ENCODE data around the gene LILRA1. TPM values are rescaled to one million over a fixed set of nuclear protein-coding genes. Genes with fewer than 3 reads are reported as not detected.
"Not testable (repeated sequence)": the region's sequence is repeated elsewhere in the genome, so short reads cannot be mapped to it uniquely, and the experiment has no call there.

The LILRA1 gene
- total RNA-seq, 1 donor from 2014 or later: 0.60 TPM

- DNase-seq (ENCODE audit: low spot score) (no peak), ATAC-seq (no peak)
Measured at GRCh38 chr19:54622431-54622830, 29.0 kb downstream of the LILRA1 start.

GRCh38 chr19:54624234-54624633, 30.8 kb downstream of the LILRA1 start:
- DNase-seq (ENCODE audit: low spot score); ATAC-seq: not testable (repeated sequence)

DNA sequence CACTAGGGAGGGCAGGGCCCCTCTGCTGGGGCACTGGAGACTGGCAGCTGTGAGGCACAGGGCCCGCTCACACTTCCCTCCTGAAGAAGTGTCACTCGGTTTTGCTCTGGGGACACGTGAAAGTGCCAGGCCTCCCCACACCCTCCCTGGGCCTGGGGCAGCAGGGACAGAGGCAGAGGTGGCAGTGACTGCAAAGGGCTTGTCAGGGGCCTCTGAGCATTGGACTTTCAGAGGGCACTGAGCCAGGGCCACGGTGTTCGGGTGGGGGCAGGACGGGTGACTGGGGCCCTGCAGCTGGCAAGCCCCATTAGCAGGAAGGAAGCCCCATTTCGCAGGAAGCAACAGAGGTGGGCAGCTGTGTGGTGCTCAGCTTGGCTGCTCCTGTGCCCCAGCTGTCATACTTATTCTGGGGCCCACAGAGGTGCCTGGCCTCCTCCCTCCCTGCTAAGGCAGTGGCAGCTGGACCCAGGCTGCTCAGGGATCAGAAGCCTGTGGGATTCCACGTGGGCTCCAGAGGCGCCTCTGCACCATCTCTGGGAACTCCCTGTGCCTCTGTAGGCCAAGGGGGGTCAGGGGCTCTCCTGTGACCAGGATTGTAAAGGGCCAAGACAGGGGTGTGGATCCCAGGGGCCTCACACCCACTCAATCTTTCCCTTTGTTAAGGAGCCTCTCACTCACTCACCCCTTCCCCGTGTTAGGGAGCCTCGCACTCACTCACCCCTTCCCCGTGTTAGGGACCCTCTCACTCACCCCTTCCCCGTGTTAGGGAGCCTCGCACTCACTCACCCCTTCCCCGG, 31.7 kb downstream of the LILRA1 start:
- not testable (repeated sequence) for DNase-seq (ENCODE audit: low spot score); ATAC-seq

DNA sequence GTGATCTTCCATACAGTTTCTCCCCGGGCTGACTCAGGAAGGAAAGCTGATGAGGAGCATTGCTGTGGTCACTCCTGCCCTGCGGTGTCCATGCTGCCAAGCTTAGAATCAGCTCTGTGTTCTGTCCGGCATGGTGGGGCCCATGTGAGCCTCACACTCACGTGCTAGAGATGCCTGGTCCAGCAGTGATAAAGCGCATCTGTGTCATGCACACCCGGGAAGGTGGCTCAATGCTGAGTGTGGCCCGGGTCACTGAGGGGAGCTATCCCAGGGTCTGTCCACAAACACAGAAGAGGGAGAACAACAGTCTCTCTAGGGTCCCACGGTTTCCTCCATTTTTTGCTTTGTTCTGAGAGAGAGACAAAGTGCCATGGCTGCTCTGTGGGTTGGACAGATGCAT, 33.3 kb downstream of the LILRA1 start:
- ATAC-seq: no peak
- no peak for DNase-seq (ENCODE audit: low spot score)

GRCh38 chr19:54627912-54628311, 34.5 kb downstream of the LILRA1 start:
- ATAC-seq; DNase-seq (ENCODE audit: low spot score): not testable (repeated sequence)

GRCh38 chr19:54630262-54630661, 36.8 kb downstream of the LILRA1 start, which contains the start of gene LILRB1:
LILRB1 (plus strand) TSS chr19:54630484; CDS start chr19:54631074, 590 bp downstream.
- peak; percentile 23 for ATAC-seq
- DNase-seq (ENCODE audit: low spot score): not testable (repeated sequence)

DNA sequence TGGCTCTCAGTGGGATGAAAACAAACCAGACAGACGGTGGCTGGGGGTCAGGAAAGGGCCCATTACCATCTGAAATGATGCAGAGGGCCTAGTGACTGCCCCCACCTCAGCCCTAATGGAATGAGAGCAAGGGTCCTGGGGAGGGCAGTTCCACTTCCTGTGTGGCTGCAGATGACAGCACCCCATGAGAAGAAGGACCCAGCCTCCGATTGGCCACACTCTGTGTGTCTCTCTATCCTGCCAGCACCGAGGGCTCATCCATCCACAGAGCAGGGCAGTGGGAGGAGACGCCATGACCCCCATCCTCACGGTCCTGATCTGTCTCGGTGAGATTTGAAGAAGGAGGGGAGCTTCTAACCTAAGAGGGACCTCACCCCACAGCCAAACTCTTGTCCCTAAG, 37.4 kb downstream of the LILRA1 start:
- peak; percentile 33 for ATAC-seq
- DNase-seq (ENCODE audit: low spot score): no peak

- not testable (repeated sequence) for ATAC-seq; DNase-seq (ENCODE audit: low spot score)
Measured at GRCh38 chr19:54631489-54632337, 38.3 kb downstream of the LILRA1 start.

- DNase-seq (ENCODE audit: low spot score); ATAC-seq: not testable (repeated sequence)
Measured at GRCh38 chr19:54632517-54632916, 39.1 kb downstream of the LILRA1 start.

- ATAC-seq (no peak), DNase-seq (ENCODE audit: low spot score) (no peak)
Measured at GRCh38 chr19:54633401-54633800, 40.0 kb downstream of the LILRA1 start.

DNA sequence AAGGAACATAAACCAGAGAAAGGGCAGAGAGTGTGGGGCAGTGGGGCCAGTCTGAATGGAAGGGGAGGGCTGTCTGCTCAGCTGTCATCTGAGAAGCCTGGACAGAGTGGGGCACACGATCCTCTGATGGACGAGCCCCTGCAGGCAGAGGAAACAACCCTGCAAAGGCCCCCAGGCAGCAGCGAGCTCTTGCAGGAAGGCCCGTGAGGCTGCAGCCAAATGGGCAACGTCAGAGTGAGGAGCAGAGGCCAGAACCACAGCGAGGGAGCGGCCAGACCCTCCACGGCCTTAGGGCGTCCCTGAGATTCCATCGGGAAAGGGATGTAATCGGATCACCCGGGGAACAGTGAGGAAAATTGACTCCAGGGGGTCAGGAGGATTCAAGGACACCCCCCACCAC, 42.6 kb downstream of the LILRA1 start:
- not testable (repeated sequence) for DNase-seq (ENCODE audit: low spot score); ATAC-seq

DNA sequence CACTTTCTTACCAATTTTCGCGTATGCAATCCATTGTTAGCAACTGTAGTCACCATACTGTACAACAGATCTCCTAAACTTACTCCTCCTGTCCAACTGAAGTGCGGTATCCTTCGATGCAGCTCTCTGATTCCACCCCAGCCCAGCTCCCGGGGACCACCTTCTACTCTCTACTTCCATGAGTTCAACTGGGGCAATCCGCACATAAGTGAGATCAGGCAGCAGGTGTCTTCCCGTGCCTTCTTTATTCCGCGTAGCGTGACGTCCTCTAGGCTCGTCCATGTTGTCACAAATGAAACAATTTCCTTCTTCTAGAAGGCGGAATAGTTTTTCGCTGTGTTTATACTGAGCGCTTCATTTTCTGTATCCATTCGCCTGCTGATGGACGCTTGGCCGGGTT, 45.3 kb downstream of the LILRA1 start:
- DNase-seq (ENCODE audit: low spot score) (no peak), ATAC-seq (no peak)

DNA sequence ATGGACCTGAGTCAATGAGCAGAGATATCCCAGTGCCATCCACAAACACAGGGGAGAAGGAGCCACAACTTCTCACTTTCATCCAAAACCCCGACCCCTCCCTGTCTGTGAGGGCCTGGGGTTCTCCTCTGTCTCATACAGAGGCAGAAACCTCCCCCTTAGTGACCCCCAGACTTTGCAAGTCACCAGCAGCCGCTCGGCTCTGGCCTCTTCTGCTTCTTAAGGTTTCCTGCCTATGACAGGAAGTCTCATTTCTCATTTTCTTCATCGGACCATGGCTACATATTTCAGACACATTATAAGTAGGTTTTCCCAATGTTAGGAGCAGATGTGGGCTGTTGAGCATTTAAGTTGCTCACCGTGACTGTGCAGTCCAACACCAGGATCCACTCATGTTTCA, 49.5 kb downstream of the LILRA1 start:
- peak; percentile 31 for ATAC-seq
- DNase-seq (ENCODE audit: low spot score): not testable (repeated sequence)

GRCh38 chr19:54643583-54643982, 50.2 kb downstream of the LILRA1 start:
- not testable (repeated sequence) for DNase-seq (ENCODE audit: low spot score)
- peak; percentile 25 for ATAC-seq

GRCh38 chr19:54644056-54644455, 50.6 kb downstream of the LILRA1 start:
- DNase-seq (ENCODE audit: low spot score): no peak
- ATAC-seq: peak; percentile 43

DNA sequence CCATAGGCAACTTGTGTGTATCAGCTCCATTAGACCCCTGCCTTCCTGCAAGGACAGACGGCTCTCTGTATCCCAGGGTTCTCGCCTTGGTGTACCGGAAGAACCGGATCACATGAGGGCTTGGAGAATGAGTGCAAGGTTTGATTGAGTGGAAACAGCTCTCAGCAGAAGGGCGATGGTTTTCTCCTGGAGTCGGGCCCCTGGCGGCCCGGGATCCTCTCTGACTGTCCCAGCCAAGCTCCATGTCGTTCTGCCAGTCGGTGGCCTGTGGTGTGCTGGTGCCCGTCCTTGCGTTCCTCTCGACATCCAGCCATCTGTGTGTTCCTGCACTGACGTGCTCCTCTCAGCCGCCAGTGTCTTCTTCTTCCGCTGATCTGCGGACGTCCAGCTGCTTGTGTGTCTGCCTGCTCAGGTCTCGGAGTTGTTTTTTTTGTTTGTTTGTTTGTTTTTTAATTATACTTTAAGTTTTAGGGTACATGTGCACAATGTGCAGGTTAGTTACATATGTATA, 53.0 kb downstream of the LILRA1 start:
- no peak for DNase-seq (ENCODE audit: low spot score)
- ATAC-seq: no peak

DNA sequence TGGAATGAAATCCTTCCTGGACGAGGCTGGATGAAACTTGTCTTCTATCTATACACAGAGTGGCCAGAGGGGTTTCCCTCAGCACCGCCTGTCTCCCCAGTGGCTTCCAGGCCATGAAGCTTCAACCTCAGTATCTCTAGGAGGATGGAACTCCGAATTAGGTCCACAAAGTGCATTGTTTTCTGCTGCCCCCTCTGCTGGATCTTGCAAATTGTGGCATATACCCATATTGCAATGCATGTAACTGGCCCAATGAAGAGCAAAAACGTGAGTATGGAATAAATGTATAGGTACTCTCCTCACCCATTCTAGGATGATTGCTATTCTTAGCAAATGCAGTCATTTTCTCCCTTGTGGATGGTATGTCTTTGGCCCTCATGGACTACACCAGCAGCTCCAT, 54.7 kb downstream of the LILRA1 start:
- ATAC-seq: no peak
- DNase-seq (ENCODE audit: low spot score): no peak

DNA sequence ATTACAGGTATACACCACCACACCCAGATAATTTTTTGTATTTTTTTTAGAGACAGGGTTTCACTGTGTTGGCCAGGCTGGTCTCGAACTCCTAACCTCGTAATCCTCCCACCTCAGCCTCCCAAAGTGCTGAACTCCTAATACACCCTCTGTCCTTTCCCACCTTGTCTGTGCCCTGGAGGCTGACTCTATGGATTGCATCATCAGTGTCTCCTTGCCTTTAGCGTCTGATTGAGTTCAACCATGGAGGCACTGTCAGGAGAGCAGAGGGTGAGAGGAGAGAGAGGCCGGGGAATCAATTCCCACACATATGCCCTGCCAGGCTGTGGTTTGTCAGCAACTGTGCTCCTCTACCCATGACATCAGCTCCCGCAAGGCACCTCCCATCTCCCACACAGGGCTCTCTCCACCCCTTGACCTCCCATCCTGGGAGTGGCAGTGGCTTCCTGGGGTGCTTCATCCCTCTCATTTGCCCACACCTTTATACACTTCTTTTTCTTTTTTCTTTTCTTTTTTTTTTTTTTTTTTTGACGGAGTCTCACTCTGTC, 56.8 kb downstream of the LILRA1 start:
- ATAC-seq: no peak
- no peak for DNase-seq (ENCODE audit: low spot score)
